B cell (primary cell): Measurements from ENCODE around the gene TMEM170B. TPM values are rescaled to one million over a fixed set of nuclear protein-coding genes. Genes with fewer than 3 reads are reported as not detected.

Experiments
- ATAC-seq: fragments of 200-7000 bp; cut with Tn5 transposase; one replicate; pipeline ENCODE4 v1.10.0; 2021; ENCODE audit warnings: low read depth, mild to moderate bottlenecking, moderate number of reproducible peaks, moderate library complexity
- CTCF ChIA-PET: fragments of 350-600 bp; sonication (Branson Sonifier 250); formaldehyde crosslinking; loops from one replicate; lab custom pipeline; 2021; ENCODE audit warnings: antibody characterized with exemption, inconsistent platforms; lab: Charles Lee
- POLR2A ChIA-PET: fragments of 350-600 bp; sonication (Branson Sonifier 250); formaldehyde crosslinking; loops from one replicate; lab custom pipeline; 2021; ENCODE audit warnings: antibody characterized with exemption; lab: Charles Lee
- DNase-seq: peaks from one replicate; pipeline ENCODE4 v3.0.0; 2013
- H2AFZ ChIP-seq: 2 replicates; pipeline ENCODE4 v1.6.1; 2012; ENCODE audit warnings: mild to moderate bottlenecking, low read depth, low read length; ENCODE audit not compliant: insufficient read depth, poor library complexity, severe bottlenecking
- H3K27ac ChIP-seq, 2 donors: 1 replicate in 1 of 2; 2 replicates in 1 of 2; pipeline ENCODE4 v1.5.1; 2012 to 2013; ENCODE audit warnings: low read length in 2 of 2, mild to moderate bottlenecking in 2 of 2, moderate library complexity in 1 of 2
- H3K27me3 ChIP-seq, 4 experiments: fragments of 200-600 bp in 1 of 4; sonication (generic) in 1 of 4; replicated peaks in 1 of 4; 1 replicate in 2 of 4; 2 replicates in 2 of 4; pipeline versions ENCODE4 v1.6.1 to v1.7.0; 2013 to 2016; ENCODE audit warnings: low read length in 3 of 4, mild to moderate bottlenecking in 2 of 4, mixed read lengths in 1 of 4, moderate library complexity in 1 of 4; ENCODE audit not compliant: insufficient read depth in 4 of 4, control insufficient read depth in 3 of 4; ENCODE audit errors: control extremely low read depth in 1 of 4
- H3K36me3 ChIP-seq, 2 experiments: replicated peaks in 1 of 2; 1 replicate in 1 of 2; 2 replicates in 1 of 2; pipeline versions ENCODE4 v1.6.1 to v1.7.1; 2013; ENCODE audit warnings: low read length in 1 of 2; ENCODE audit not compliant: insufficient read depth in 2 of 2, control insufficient read depth in 1 of 2; ENCODE audit errors: control extremely low read depth in 1 of 2, extremely low read depth in 1 of 2
- H3K4me1 ChIP-seq, 2 donors: fragments of 200-600 bp in 1 of 2; sonication (generic) in 1 of 2; 1 replicate in 1 of 2; 2 replicates in 1 of 2; pipeline versions ENCODE4 v1.5.1 to v1.6.1; 2013 to 2017; ENCODE audit warnings: low read length in 2 of 2; ENCODE audit not compliant: control insufficient read depth in 2 of 2, insufficient read depth in 2 of 2
- H3K4me2 ChIP-seq: replicated peaks from 2 replicates; pipeline ENCODE3; 2012; ENCODE audit warnings: mild to moderate bottlenecking, low read depth, low read length; ENCODE audit not compliant: poor library complexity, severe bottlenecking
- H3K4me3 ChIP-seq, 5 experiments: fragments of 200-600 bp in 1 of 5; sonication (generic) in 1 of 5; 1 replicate in 3 of 5; 2 replicates in 2 of 5; pipeline versions ENCODE4 v1.5.1 to v1.7.0; 2011 to 2016; ENCODE audit warnings: low read length in 4 of 5, mild to moderate bottlenecking in 4 of 5, low read depth in 2 of 5, control low read depth in 1 of 5, moderate library complexity in 1 of 5; ENCODE audit not compliant: insufficient read depth in 1 of 5; ENCODE audit errors: control extremely low read depth in 1 of 5, extremely low read depth in 1 of 5
- H3K79me2 ChIP-seq: fragments of 200-600 bp; sonication (generic); one replicate; pipeline ENCODE4 v1.6.0; 2016; ENCODE audit warnings: low read length; ENCODE audit not compliant: control insufficient read depth, insufficient read depth
- H3K9ac ChIP-seq: fragments of 200-600 bp; sonication (generic); 2 replicates; pipeline ENCODE4 v1.6.1; 2017; ENCODE audit warnings: mild to moderate bottlenecking, low read length, moderate library complexity
- H3K9me3 ChIP-seq, 3 donors: one replicate each; pipeline versions ENCODE4 v1.6.1 to v1.7.1; 2013; ENCODE audit warnings: low read length in 2 of 3; ENCODE audit not compliant: control insufficient read depth in 2 of 3, insufficient read depth in 1 of 3; ENCODE audit errors: control extremely low read depth in 1 of 3
- H4K20me1 ChIP-seq: 2 replicates; pipeline ENCODE4 v1.6.0; 2012; ENCODE audit warnings: mild to moderate bottlenecking, low read length; ENCODE audit not compliant: insufficient read depth, control insufficient read depth, poor library complexity, severe bottlenecking
- H3K27ac Mint-ChIP-seq: one replicate; pipeline ENCODE4 v1.8.0; 2021; ENCODE audit warnings: mixed read lengths
- H3K27me3 Mint-ChIP-seq: one replicate; pipeline ENCODE4 v1.8.0; 2021; ENCODE audit warnings: mixed read lengths
- H3K4me1 Mint-ChIP-seq: one replicate; pipeline ENCODE4 v1.8.0; 2021; ENCODE audit warnings: mixed read lengths
- H3K4me3 Mint-ChIP-seq: one replicate; pipeline ENCODE4 v1.8.0; 2021; ENCODE audit warnings: mixed read lengths
- H3K9me3 Mint-ChIP-seq: one replicate; pipeline ENCODE4 v1.8.0; 2022; ENCODE audit warnings: mixed read lengths; ENCODE audit not compliant: insufficient read depth
- CTCF ChIP-seq: fragments of 200-600 bp; IDR thresholded peaks from one replicate; pipeline ENCODE4 v1.8.0; 2022; ENCODE audit warnings: antibody characterized with exemption, mild to moderate bottlenecking
- EZH2 ChIP-seq: IDR thresholded peaks from 2 replicates; pipeline ENCODE4 v1.6.1; 2012; ENCODE audit warnings: borderline replicate concordance, low read depth, mild to moderate bottlenecking, moderate library complexity, low read length; ENCODE audit not compliant: insufficient read depth, poor library complexity, severe bottlenecking
- WGBS: methylation state at CpG from one replicate; pipeline ENCODE4 v1.1.5; 2013; ENCODE audit warnings: missing lambda C conversion rate; ENCODE audit not compliant: insufficient coverage; 5-methylcytosine and 5-hydroxymethylcytosine counted together
- intact Hi-C: fragments of 100-400 bp; cut with micrococcal nuclease; formaldehyde crosslinking; loops from one replicate; pipeline ENCODE4 v1.10.0; 2022
- polyA plus RNA-seq: library from polyadenylated mRNA; depleted of rRNA; stranded (reverse); fragments of >200 nt; gene quantifications from 2 replicates; pipeline ENCODE4 v1.2.3, GENCODE V29; 2012
- total RNA-seq, 2 donors: library from RNA; stranded (reverse); fragments of 120-200 nt in 1 of 2; gene quantifications; 1 replicate in 1 of 2; 2 replicates in 1 of 2; pipeline versions ENCODE4 v1.2.3 to v1.2.4, GENCODE V29; 2013 to 2022

TMEM170B gene
- total and polyA plus RNA-seq, 2 donors (not counting 1 experiment from before 2014, with no cell fraction given), result 0.64 to 3.4 TPM

- no peaks in the 10 kb centered on the region for H3K9me3 ChIP-seq
- no peak overlapping the region for H3K4me2 ChIP-seq
- no peak for ATAC-seq
Observed at GRCh38 chr6:11598687-11599086, 61.1 kb downstream of the TMEM170B start.

GRCh38 chr6:11600251-11600650, 62.7 kb downstream of the TMEM170B start:
- H3K27me3 Mint-ChIP-seq, result peaks cover 26% of the 10 kb centered on the region
- Histone ChIP-seq H3K36me3 (no peaks in the 10 kb centered on the region), H3K79me2 (no peaks in the 10 kb centered on the region), H3K9me3 (no peaks in the 10 kb centered on the region), H3K4me1 (no peaks in the 10 kb centered on the region), H4K20me1 (no peaks in the 10 kb centered on the region), H3K27me3 (no peaks in the 10 kb centered on the region), H3K9ac (no peak overlapping the region), H3K4me2 (no peak overlapping the region), H3K4me3 (no peak overlapping the region), H3K27ac (no peak overlapping the region), H2AFZ (no peak overlapping the region)
- CTCF ChIA-PET, result no interaction called here
- ATAC-seq, result no peak
- POLR2A ChIA-PET, result no interaction called here
- 92% methylated on average over 6 of the region's 7 CpGs for WGBS
- H3K27ac Mint-ChIP-seq, result no peak overlapping the region
- H3K4me1 Mint-ChIP-seq, result no peaks in the 10 kb centered on the region
- no peak for DNase-seq
- no peak overlapping the region for H3K4me3 Mint-ChIP-seq
- H3K9me3 Mint-ChIP-seq, result no peaks in the 10 kb centered on the region
- intact Hi-C loops, result no loop called here
- no peak for TF ChIP-seq CTCF
- TF ChIP-seq EZH2, result no peak

More at GRCh38 chr6:11598687-11599086, 61.1 kb downstream of the TMEM170B start:
- Mint-ChIP-seq H3K4me3 (no peak overlapping the region), H3K27ac (no peak overlapping the region), H3K27me3 (peaks cover 25% of the 10 kb centered on the region), H3K9me3 (no peaks in the 10 kb centered on the region), H3K4me1 (no peaks in the 10 kb centered on the region)
- Histone ChIP-seq H3K36me3 (no peaks in the 10 kb centered on the region), H3K9ac (no peak overlapping the region), H3K27ac (no peak overlapping the region), H2AFZ (no peak overlapping the region), H3K4me1 (no peaks in the 10 kb centered on the region), H3K4me3 (no peak overlapping the region), H3K27me3 (no peaks in the 10 kb centered on the region), H4K20me1 (no peaks in the 10 kb centered on the region), H3K79me2 (no peaks in the 10 kb centered on the region)
- WGBS, result 92% methylated on average over 7 of the region's 8 CpGs
- POLR2A ChIA-PET, result no interaction called here
- intact Hi-C loops, result no loop called here
- CTCF ChIA-PET, result no interaction called here
- no peak for DNase-seq
- no peak for TF ChIP-seq EZH2
- TF ChIP-seq CTCF, result no peak
